PC-3 (cell line): Measurements from ENCODE around the gene PRSS23.

Experiments
- CTCF ChIP-seq: fragments of 300-600 bp; sonication (generic); conservative IDR thresholded peaks from 2 replicates; pipeline ENCODE4 v1.5.1; 2017; ENCODE audit warnings: antibody characterized with exemption, low read depth, mild to moderate bottlenecking, low read length
- EZH2phosphoT487 ChIP-seq: fragments of 300-600 bp; sonication (generic); IDR thresholded peaks from 2 replicates; pipeline ENCODE4 v1.6.1; 2018; ENCODE audit warnings: mild to moderate bottlenecking, antibody characterized with exemption, low read length, borderline replicate concordance

- TF ChIP-seq CTCF (no peak), EZH2phosphoT487 (no peak)
These were observed 38.4 kb upstream of the PRSS23 start for GRCh38 chr11:86761978-86762377.
